ENCODE data around the gene CARS2.
"Not testable (repeated sequence)": the region's sequence is repeated elsewhere in the genome, so short reads cannot be mapped to it uniquely, and the experiment has no call there.

CARS2 gene

GRCh38 chr13:110636053-110636475, 69.9 kb downstream of the CARS2 start:
- no peak for DNase-seq

GRCh38 chr13:110635405-110636002, 70.4 kb downstream of the CARS2 start:
- no peak for DNase-seq

GRCh38 chr13:110634558-110634957, 71.4 kb downstream of the CARS2 start:
- no peak for DNase-seq

GRCh38 chr13:110633776-110634175, 72.1 kb downstream of the CARS2 start:
- no peak for DNase-seq

DNA sequence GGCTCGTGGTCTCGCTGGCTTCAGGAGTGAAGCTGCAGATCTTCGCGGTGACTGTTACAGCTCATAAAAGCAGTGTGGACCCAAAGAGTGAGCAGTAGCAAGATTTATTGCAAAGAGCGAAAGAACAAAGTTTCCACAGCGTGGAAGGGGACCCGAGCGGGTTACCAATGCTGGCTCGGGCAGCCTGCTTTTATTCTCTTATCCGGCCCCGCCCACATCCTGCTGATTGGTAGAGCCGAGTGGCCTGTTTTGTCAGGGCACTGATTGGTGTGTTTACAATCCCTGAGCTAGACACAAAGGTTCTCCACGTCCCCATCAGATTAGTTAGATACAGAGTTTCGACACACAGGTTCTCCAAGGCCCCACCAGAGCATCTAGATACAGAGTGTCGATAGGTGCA, 73.7 kb downstream of the CARS2 start:
- DNase-seq = not testable (repeated sequence)

DNA sequence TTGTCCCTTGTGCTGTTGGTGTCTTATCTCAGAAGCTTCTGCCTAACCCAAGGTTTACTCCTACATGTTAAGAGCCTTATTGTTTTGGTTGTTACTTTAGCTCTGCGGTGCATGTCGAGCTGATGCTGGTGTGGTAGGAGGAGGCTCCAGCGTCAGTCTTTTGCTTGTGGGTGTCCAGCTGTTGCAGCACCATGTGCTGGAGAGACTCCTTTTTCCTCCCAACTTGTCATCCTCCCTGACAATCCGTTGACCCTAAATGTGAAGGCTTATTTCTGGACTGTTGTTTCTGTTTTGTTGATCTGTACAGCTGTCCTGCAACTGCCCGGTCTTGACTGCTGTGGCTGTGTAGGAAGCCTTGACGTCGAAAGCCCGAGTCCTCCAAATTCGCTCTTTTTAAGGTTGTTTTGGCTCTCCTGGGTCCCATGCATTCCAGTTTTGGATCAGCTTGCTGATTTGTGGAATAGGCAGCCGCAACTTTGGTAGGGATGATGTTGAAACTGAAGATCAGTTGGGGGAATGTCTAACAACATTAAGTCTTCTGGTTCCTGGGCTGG, 75.3 kb downstream of the CARS2 start:
- DNase-seq = no peak

DNA sequence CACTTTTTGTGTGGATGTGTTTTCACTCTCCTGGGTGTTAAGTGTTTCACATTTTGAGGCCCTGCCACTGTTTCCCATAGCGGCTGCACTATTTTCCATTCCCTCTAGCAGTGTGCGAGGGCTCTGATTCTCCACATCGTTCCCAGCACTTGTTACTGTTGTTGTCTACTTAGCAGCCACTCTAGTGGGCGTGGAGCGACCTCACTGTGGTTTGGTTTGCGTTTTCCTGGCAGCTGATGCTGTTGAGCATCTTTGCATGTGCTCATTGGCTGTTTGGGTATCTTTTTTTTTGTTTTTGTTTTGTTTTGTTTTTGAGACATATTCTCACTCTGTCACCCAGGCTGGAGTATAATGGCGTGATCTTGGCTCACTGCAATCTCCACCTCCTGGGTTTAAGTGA, 76.2 kb downstream of the CARS2 start:
- no peak for DNase-seq

- DNase-seq = no peak
Observed at GRCh38 chr13:110628952-110629701, 76.8 kb downstream of the CARS2 start.

DNA sequence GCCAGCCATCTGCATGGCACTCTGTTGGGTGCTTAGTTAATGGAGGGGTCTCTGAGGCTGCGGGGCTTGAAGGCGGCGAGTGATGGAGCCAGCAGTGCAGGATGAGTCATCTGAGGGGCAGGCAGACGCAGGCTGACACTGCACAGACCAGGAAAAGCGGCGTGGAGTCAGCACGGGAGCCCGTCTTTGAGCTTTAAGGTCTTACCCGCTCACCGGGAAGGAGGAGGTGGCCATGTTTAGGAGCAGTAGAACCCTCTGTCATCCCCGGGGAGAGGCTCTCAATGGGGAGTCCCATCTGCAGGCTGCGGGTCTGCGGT, 77.5 kb downstream of the CARS2 start:
- DNase-seq = no peak

DNA sequence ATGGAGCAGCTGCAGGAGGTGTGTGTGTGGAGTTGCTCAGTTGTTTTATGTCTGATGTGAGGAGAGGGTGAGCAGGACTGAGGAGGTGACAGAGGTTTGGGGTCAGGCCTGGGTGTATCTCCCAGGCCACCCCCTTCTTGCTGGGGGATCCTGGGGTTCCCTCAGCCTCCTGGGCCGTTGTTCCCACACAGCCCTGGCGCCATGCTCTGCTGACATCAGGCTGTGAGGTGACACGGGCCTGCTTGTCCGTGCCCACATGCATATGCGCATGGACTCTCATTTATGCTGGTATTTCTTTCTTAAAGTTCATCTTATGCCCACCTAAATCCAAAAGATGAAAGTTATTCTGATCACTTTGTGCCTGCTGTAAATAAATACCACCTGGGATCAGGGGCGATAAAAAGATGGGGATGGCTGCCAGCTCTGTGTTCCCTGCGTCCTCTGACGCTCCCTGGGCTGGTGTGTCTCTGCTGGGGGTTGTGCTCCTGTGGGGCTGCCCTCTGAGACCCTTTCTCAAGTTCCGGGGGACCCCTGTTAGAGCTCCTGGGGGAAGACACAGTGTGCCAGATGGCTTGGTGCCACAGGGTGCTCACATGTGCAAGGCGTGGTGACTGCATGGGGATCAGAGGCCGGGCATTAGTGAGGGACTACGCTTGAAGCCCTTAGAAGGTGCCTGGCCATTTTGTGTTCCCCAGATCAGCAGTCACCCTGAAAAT, 78.0 kb downstream of the CARS2 start:
- DNase-seq = no peak

DNA sequence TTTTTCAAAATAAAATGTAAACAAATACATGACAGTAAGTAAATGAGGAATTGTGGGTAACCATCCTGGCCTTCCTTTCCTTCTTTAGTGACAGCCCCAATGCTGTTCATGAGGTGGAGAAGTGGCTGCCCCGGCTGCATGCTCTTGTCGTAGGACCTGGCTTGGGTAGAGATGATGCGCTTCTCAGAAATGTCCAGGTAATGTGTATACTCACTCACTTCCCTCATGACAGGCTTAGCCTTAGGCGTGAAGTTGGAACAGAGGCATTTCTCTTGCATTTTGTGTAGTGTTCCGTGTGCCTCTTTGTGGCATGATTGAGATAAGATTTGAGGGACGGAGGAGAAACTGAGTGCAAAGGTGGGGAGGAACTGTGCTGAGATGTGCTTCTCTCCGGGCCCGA, 78.6 kb downstream of the CARS2 start:
- no peak for DNase-seq

DNA sequence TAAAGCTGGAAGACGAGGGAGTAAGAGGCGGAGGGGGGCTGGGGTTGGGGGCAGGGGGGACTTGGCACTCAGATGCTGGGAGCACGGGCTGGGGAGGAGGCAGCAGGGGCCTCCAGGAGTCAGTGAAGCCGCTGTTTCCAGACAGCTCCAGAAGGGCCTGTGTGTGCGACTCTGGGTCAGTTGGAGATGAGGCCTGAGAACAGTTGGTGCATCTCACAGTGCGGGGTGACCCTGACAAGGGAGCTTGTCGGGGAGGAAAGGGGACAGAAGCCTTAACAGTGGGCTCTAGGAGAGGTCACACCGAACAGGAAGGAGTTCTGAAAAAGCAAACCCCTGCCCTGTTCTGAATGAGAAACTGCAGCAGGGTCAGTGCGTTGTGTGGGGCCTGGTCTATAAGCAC, 79.4 kb downstream of the CARS2 start:
- no peak for DNase-seq

DNA sequence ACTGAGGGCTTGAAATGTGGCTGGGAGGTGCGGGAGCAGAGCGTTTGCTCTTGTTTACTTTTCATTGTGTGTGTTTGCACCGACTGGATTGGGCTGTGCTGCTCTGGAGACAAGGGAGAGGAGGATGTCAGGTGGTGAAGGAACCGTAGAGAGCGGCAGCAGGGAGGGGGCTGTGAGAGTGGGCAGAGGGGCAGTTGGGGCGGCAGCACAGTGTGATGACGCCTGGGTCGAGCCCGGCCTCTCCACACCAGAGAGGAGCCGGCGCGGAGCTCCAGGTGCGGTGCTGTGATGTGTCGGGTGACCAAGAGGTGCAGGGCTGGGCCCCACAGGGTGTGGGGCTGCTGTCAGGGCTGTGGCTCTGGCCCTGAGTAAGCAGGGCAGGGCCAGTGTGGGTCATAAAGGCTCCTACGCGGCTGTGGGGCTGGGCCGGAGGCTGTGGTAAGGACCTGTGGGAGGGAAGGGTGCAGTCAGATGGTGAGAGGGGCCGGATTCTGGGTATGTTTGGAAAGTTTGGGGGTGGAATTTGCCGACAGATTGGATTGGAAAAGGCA, 80.1 kb downstream of the CARS2 start:
- no peak for DNase-seq

GRCh38 chr13:110624766-110625756, 80.9 kb downstream of the CARS2 start:
- DNase-seq = no peak

DNA sequence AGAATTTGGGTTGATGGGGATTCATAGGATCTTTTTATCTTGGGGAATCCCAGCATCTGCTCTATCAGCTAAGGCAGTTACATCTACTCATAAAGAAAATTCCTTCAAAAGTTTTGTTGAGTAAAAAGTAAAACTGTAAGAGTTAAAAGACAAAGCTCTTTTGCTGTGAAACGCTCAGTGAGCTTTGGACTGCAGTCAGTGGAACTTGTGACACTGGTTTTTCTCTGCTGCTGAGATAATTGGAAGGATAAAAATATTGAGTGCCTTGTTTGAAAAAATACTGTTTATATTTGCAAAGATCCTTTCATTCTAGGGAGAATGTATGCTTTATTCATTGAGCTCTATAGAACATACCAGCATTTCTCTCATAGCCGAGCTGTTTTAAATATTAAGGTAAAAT, 85.3 kb downstream of the CARS2 start:
- no peak for DNase-seq

GRCh38 chr13:110618780-110619179, 87.1 kb downstream of the CARS2 start:
- no peak for DNase-seq

DNA sequence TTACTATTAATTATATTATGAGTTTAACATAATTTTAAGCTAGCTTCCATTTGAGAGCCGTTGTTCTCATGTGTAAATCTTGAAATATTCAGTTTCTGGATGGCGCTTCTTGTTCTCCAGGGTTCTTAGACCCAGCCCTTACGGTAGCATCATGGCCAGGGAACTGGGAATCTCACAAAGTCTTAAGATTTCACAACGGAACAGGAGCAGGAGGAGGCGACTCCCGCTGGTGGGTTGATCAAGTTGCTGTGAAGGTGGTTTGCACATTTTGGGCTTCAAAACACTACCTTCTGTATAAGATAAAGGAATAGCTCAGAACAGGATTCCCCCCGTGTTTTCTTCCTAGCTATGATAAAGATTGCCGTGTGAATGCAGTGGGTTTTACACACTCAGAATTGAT, 87.7 kb downstream of the CARS2 start:
- DNase-seq = no peak

DNA sequence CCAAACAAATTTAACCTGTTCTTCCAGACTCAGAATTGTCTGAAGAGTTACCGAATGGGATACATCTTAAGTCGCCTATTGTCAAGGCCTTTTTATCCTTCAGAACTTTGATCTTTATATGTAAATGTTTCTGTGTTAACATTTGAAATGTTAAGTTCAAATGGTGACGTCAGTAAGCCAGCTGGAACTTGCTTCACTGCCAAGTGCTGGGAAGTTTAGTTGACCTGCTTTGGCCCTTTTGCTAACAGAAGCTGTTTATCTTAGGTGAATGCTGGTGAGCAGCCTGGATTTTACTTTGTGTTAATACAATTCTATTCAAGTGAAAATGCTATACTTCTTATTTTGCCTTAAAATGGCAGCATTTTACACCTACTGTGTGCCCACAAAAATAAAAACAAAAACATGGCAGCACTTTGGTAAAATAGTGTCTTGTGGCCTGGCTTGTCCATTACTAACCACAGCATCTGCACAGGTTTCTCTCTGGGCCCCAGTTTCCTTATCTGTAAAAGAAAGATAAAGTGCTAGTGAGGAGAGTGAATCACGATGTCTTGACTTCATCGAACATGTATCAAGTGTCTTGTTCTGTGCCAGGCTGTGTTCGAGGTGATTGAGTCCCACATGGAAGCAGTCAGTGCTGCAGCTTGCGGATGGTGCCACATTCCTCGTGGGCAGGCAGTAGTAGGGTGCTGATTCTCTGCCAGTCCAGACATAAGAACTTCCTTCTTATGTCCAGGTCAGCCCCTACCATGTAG, 88.4 kb downstream of the CARS2 start:
- DNase-seq = peak; percentile 11

DNA sequence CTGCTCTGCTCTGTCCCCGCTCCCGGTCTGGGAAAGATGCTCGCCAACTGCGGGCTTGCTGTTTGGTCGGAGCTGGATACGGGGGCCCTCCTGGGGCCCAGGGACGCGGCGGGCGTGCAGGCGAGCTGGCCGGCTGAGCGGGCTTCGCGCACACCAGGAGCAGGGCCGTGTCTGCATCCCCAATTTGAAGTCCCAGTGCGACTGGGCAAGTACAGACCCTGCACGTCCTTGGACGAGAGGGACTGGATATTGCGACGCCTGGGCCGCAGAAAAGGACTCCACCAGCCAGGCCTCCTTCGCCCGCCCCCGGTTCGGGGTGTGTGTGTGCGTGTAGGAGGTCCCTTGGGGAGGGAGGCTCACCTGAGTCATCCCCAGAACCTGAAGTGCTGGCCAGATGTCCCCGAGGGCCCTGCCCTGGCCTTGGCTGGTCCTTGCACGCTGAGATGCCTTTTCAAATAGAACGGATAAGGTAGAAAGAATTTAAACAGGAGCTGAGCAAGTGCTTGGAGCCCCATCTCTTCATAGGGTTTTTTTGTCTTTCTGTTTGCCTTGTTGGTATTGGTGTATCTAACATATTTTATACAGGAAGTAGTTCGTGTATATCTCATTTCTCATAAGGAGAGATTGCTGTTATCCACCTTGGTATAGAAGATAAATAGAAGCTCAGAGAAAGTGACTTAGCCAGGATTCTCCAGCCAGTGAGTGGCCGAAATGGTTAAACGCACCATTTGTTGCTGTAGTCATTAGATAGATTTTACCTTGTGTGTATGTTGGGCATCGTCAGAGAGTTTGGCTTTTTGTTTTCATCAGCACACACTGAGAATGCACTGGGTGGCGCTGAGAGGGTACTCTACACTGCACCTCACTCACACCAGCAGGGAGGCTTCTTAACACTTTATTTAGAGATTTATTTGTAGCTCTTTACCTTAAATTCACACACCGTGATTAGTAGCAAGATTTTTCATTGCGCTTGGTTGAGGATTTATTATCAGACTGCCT, 89.5 kb downstream of the CARS2 start:
- DNase-seq = peak; percentile 37
